Common myeloid progenitor, CD34-positive (primary cell): Measurements from ENCODE around the gene ERICH4.
"Not testable (repeated sequence)": the region's sequence is repeated elsewhere in the genome, so short reads cannot be mapped to it uniquely, and the experiment has no call there.

Experiments used
- CTCF ChIA-PET: fragments of 350-600 bp; sonication (Branson Sonifier 250); formaldehyde crosslinking; loops from one replicate; lab custom pipeline; 2021; ENCODE audit warnings: antibody characterized with exemption; lab: Charles Lee
- POLR2A ChIA-PET: fragments of 350-600 bp; sonication (Branson Sonifier 250); formaldehyde crosslinking; loops from one replicate; lab custom pipeline; 2021; ENCODE audit warnings: antibody characterized with exemption; lab: Charles Lee
- DNase-seq, 3 donors: peaks; one replicate each; pipeline versions ENCODE4 v3.0.0 to v3.0.0-alpha.2; 2013
- H3K27ac ChIP-seq, 2 experiments: 1 replicate in 1 of 2; 2 replicates in 1 of 2; pipeline ENCODE4 v1.7.0; 2013; ENCODE audit warnings: inconsistent platforms in 2 of 2, low read length in 2 of 2, mild to moderate bottlenecking in 2 of 2, low read depth in 1 of 2, moderate library complexity in 1 of 2; ENCODE audit not compliant: severe bottlenecking in 2 of 2, insufficient read depth in 1 of 2, poor library complexity in 1 of 2
- H3K27me3 ChIP-seq, 5 experiments: replicated peaks in 2 of 5; 1 replicate in 3 of 5; 2 replicates in 2 of 5; pipeline versions ENCODE4 v1.6.1 to v1.7.0; 2013; ENCODE audit warnings: low read length in 4 of 5, mild to moderate bottlenecking in 2 of 5, moderate library complexity in 2 of 5, inconsistent platforms in 1 of 5; ENCODE audit not compliant: insufficient read depth in 5 of 5, control insufficient read depth in 4 of 5
- H3K36me3 ChIP-seq, 4 experiments: 1 replicate in 2 of 4; 2 replicates in 2 of 4; pipeline versions ENCODE4 v1.6.1 to v1.7.0; 2013; ENCODE audit warnings: low read length in 3 of 4, control low read depth in 1 of 4, mild to moderate bottlenecking in 1 of 4; ENCODE audit not compliant: control insufficient read depth in 4 of 4, insufficient read depth in 4 of 4
- H3K4me1 ChIP-seq, 4 experiments: 1 replicate in 3 of 4; 2 replicates in 1 of 4; pipeline versions ENCODE4 v1.6.1 to v1.7.1; 2013; ENCODE audit warnings: low read length in 3 of 4, mild to moderate bottlenecking in 3 of 4, control low read depth in 1 of 4, inconsistent platforms in 1 of 4, moderate library complexity in 1 of 4; ENCODE audit not compliant: control insufficient read depth in 4 of 4, insufficient read depth in 4 of 4; ENCODE audit errors: control extremely low read depth in 1 of 4
- H3K4me3 ChIP-seq, 7 experiments: 1 replicate in 4 of 7; 2 replicates in 3 of 7; pipeline versions ENCODE4 v1.5.1 to v1.7.0; 2013; ENCODE audit warnings: mild to moderate bottlenecking in 7 of 7, low read length in 6 of 7, moderate library complexity in 6 of 7, inconsistent platforms in 2 of 7, low read depth in 2 of 7, control low read depth in 1 of 7; ENCODE audit not compliant: insufficient read depth in 4 of 7, control insufficient read depth in 1 of 7; ENCODE audit errors: extremely low read depth in 1 of 7
- H3K9me3 ChIP-seq, 5 experiments: 1 replicate in 4 of 5; 2 replicates in 1 of 5; pipeline versions ENCODE4 v1.6.1 to v1.7.1; 2013; ENCODE audit warnings: low read length in 4 of 5, mild to moderate bottlenecking in 2 of 5, inconsistent platforms in 1 of 5, low read depth in 1 of 5, moderate library complexity in 1 of 5; ENCODE audit not compliant: control insufficient read depth in 4 of 5, insufficient read depth in 2 of 5; ENCODE audit errors: control extremely low read depth in 1 of 5
- WGBS: methylation state at CpG from one replicate; pipeline ENCODE4 v1.1.5; 2013; ENCODE audit not compliant: insufficient coverage; 5-methylcytosine and 5-hydroxymethylcytosine counted together

Gene ERICH4

DNA sequence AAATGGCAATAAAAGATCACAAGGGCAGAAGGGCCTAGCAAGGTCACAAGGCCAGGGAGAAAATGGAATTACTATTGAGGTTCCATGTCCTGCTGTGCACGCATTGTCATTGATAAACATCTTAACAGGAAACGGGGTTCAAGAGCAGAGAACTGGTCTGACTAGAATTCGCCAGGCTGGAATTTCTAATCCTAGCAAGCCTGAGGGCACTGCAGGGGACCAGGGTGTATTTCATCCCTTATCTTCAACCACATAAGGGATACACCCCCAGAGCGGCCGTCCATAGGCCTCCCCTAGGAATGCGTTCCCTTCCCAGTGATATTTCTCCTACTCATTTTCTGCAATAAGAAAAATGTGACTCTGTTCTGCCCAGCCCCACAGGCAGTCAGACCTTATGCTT, 19.5 kb downstream of the ERICH4 start:
- H3K9me3 ChIP-seq: peaks cover 0 to 5% (median 0%) of the 10 kb centered on the region in 5 experiments
- no peak for DNase-seq
- no peaks in the 10 kb centered on the region for H3K4me1 ChIP-seq
- CTCF ChIA-PET: no interaction called here
- POLR2A ChIA-PET: no interaction called here
- H3K27me3 ChIP-seq: peaks cover 8 to 57% (median 14%) of the 10 kb centered on the region in 5 experiments
- 84% methylated on average over 6 of the region's 6 CpGs for WGBS
- no peaks in the 10 kb centered on the region for H3K36me3 ChIP-seq
- H3K4me3 ChIP-seq: no peak overlapping the region
- H3K27ac ChIP-seq: no peak overlapping the region

DNA sequence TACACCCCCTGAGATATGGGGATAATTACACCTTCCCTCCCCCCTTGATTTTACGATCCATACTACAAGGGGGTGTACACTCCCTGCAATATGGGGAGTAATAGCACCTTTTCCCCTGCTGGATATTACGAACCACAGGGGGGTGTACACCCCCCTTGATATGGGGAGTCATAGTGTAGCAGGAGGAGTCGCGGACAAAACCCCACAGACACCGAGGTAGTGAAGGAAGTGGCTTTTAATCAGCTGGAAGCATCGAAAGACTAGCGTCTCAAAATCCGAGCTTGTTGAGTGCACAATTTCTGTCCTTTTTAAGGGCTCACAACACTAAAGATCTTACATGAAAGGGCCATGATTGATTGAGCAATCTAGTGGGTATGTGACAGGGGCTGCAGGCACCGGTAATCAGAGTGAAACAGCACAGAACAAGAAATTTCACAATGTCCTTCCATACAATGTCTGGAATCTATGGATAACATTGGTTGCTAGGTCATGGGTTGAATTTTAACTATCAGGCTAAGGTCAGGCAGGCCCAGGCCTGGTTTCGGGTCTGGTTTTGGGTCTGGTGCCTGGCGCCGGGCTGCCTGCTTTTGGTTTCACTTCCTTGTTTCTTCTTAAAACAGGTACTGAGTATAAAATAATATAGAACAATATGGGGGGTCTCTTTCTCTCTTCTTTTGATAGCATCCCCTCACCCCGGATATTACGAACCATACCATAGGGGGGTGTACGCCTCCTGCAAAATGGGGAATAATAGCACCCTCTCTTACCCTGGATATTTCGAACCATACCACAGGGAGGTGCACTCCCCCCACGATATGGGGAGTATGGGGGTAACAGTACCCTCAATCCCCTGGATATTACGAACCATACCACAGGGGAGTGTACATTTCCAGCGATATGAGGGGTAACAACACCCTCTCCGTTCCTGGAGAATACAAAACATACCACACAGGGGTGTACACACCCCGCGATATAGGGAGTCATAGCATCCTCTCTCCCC, 20.6 kb downstream of the ERICH4 start:
- H3K4me3 ChIP-seq, H3K4me1 ChIP-seq, H3K27ac ChIP-seq, H3K36me3 ChIP-seq, H3K9me3 ChIP-seq, CTCF ChIA-PET, POLR2A ChIA-PET: not testable (repeated sequence)
- peaks cover 8 to 60% (median 18%) of the 10 kb centered on the region in 5 experiments for H3K27me3 ChIP-seq
- WGBS: 84% methylated on average over 6 of the region's 22 CpGs
- peak in 1 of 3 donors; percentile 10 for DNase-seq

DNA sequence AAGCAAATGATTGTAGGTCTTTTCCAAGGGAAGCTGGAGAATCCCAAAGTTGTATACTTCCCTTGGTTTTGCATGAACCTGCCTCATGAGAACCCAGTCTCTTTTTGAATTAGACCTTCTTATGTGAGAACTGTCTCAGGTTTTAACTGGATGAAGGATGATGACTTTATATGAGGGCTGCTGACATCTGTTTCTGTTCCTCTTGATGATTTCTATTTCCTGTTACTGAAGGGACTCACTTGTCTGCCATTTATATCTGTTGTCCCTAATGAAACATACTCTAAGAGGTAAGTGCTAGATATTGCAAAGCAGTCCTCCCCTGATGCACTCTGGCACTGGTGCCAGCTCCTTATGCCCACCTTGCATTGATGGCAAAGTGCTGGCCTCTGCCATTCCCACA, 33.6 kb downstream of the ERICH4 start:
- Histone ChIP-seq H3K36me3 (no peaks in the 10 kb centered on the region), H3K4me1 (no peaks in the 10 kb centered on the region), H3K27me3 (peaks cover 10 to 54% (median 14%) of the 10 kb centered on the region in 5 experiments), H3K9me3 (peaks cover 1 to 10% (median 5%) of the 10 kb centered on the region in 5 experiments), H3K27ac (no peak overlapping the region), H3K4me3 (no peak overlapping the region)
- POLR2A ChIA-PET: no interaction called here
- CTCF ChIA-PET: interaction anchor here (1.0 to 1.4 kb wide), 2 partner anchors 19 to 145 kb away, joined by 3 read pairs; no protein-coding TSS in a partner anchor
- DNase-seq: no peak

DNA sequence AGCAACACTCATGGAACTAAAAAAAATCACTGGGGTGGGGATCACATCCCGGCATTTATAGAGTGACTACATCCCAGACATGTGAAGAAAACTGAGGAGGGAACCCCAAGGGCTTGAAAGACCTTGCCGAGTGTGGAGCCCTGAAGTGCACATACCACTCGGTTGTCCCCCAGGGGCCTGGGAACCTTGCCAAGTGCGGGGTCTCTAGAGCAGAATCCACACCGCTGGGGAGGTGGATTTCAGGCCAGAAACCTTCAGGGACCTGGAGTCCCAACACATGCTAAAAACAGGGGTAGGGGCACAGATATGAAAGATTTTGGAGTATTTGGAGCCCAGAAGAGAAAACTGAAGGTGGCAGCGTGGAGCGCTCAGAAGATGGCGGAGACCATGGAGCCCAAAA, 35.2 kb downstream of the ERICH4 start:
- POLR2A ChIA-PET: no interaction called here
- 78% methylated on average over 8 of the region's 8 CpGs for WGBS
- Histone ChIP-seq H3K27ac (no peak overlapping the region), H3K36me3 (no peaks in the 10 kb centered on the region), H3K9me3 (peaks cover 1 to 5% (median 3%) of the 10 kb centered on the region in 5 experiments), H3K4me1 (no peaks in the 10 kb centered on the region), H3K27me3 (peaks cover 3 to 38% (median 17%) of the 10 kb centered on the region in 5 experiments), H3K4me3 (no peak overlapping the region)
- CTCF ChIA-PET: interaction anchor here (1.2 to 1.4 kb wide), 2 partner anchors 21 to 86 kb away, joined by 3 read pairs; no protein-coding TSS in a partner anchor
- no peak for DNase-seq

DNA sequence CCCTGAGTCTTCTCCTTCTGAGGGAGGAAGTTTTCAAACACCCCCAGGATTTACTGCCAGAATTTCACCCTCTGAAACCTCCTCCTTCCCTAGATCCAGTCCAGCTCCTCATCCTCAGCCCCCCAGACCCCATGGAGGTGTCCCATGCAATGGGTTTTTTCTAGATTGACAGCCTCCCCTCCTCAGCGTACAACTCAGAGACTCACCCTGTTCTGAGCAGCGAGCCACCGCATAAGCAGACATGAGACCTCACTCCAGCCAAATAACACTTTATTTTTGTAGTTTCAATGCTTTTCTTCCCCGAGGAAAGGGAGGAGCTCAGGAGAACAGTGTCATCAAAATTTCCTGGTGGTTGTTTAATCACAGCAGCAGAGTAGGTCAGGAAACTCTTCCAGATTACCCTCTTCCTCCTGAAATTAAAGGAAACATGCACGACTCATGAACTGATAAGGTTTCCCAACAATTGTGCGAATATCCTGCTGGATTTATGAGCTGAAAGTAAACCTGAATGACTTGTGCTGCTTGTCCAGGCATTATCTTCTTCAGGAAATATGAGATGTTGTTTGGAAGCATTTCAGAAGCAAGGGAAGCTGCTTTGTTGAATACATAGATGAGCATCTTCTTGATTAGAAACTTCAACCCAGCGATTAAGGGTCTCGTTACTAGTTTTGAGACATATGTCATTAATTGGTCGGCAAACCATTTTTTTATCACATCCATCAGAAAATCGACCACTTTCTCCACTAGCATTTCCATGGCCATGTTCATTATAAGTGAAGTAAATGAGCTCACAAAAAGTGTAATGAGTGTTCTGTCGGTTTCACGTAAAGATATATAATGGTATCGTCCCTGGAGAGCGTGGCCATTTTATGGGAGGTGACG, 36.2 kb downstream of the ERICH4 start:
- ChIA-PET POLR2A (no interaction called here), CTCF (interaction anchor here (0.8 to 1.3 kb wide), 2 partner anchors 92 to 164 kb away, joined by 3 read pairs; no protein-coding TSS in a partner anchor)
- WGBS: 98% methylated on average over 5 of the region's 15 CpGs
- Histone ChIP-seq H3K27ac (no peak overlapping the region), H3K4me1 (no peaks in the 10 kb centered on the region), H3K36me3 (no peaks in the 10 kb centered on the region), H3K4me3 (no peak overlapping the region), H3K9me3 (no peaks in the 10 kb centered on the region), H3K27me3 (peaks cover 0 to 34% (median 13%) of the 10 kb centered on the region in 5 experiments)
- DNase-seq: no peak

DNA sequence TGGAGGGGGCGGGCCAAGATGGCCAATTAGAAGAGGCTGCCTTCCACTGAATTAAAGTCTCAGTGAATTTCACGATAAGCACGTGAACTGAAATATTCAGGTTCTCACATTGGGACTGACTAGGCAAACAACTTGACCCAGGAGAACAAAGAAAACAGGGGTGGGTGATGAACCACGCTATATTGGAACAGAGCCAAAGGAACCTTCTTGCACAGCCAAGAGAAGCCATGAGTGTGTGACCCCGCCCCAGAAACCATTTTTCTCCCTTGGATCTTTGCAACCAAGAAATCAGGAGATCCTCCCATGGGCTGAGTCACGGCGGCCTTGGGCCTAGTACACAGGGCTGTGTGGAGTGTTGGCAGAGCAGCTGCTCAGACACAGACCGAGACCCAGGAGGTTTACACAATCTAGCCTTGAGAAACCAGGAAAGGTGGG, 36.8 kb downstream of the ERICH4 start:
- 94% methylated on average over 8 of the region's 8 CpGs for WGBS
- DNase-seq: peak in 1 of 3 donors; percentile 5
- CTCF ChIA-PET: interaction anchor here (1.3 kb wide), 1 partner anchor 164 kb away, joined by 3 read pairs; no protein-coding TSS in a partner anchor

More for the DNA sequence above, 36.8 kb downstream of the ERICH4 start:
- Histone ChIP-seq H3K4me3 (no peak overlapping the region), H3K27ac (no peak overlapping the region), H3K4me1 (no peaks in the 10 kb centered on the region), H3K27me3 (peaks cover 2 to 31% (median 12%) of the 10 kb centered on the region in 5 experiments), H3K9me3 (no peaks in the 10 kb centered on the region), H3K36me3 (no peaks in the 10 kb centered on the region)
- POLR2A ChIA-PET: no interaction called here
